NT2/D1 (cell line): ENCODE measurements around the gene WBP1.
"Not testable (repeated sequence)": the region's sequence is repeated elsewhere in the genome, so short reads cannot be mapped to it uniquely, and the experiment has no call there.

Experiments used
- DNase-seq: peaks from one replicate; pipeline ENCODE4 v3.0.0-alpha.2; 2011; ENCODE audit warnings: low read depth, low spot score
- H3K27me3 ChIP-seq: 2 replicates; pipeline ENCODE4 v1.6.0; 2011; ENCODE audit warnings: mild to moderate bottlenecking; ENCODE audit not compliant: insufficient read length, insufficient read depth
- H3K36me3 ChIP-seq: 2 replicates; pipeline ENCODE4 v1.6.1; 2011; ENCODE audit warnings: mild to moderate bottlenecking, low read length, mixed read lengths; ENCODE audit not compliant: insufficient read depth, insufficient read length
- H3K4me1 ChIP-seq: 2 replicates; pipeline ENCODE4 v1.5.1; 2011; ENCODE audit not compliant: insufficient read depth, insufficient read length
- H3K4me3 ChIP-seq: 2 replicates; pipeline ENCODE4 v1.5.1; 2011; ENCODE audit warnings: low read depth; ENCODE audit not compliant: insufficient read length
- H3K9ac ChIP-seq: 2 replicates; pipeline ENCODE4 v1.6.0; 2011; ENCODE audit warnings: low read depth; ENCODE audit not compliant: insufficient read length
- H3K9me3 ChIP-seq: 2 replicates; pipeline ENCODE4 v1.5.1; 2011; ENCODE audit warnings: mild to moderate bottlenecking, low read length; ENCODE audit not compliant: insufficient read depth
- SUZ12 ChIP-seq: IDR thresholded peaks from 2 replicates; pipeline ENCODE4 v1.6.1; 2011; ENCODE audit not compliant: insufficient read length, insufficient read depth; ENCODE audit errors: extremely low read depth
- YY1 ChIP-seq: IDR thresholded peaks from 2 replicates; pipeline ENCODE4 v1.6.1; 2011; ENCODE audit not compliant: insufficient read length, insufficient read depth
- ZNF274 ChIP-seq: IDR thresholded peaks from 2 replicates; pipeline ENCODE4 v1.6.1; 2011; ENCODE audit warnings: mild to moderate bottlenecking, low read depth, low read length

Gene WBP1

DNA sequence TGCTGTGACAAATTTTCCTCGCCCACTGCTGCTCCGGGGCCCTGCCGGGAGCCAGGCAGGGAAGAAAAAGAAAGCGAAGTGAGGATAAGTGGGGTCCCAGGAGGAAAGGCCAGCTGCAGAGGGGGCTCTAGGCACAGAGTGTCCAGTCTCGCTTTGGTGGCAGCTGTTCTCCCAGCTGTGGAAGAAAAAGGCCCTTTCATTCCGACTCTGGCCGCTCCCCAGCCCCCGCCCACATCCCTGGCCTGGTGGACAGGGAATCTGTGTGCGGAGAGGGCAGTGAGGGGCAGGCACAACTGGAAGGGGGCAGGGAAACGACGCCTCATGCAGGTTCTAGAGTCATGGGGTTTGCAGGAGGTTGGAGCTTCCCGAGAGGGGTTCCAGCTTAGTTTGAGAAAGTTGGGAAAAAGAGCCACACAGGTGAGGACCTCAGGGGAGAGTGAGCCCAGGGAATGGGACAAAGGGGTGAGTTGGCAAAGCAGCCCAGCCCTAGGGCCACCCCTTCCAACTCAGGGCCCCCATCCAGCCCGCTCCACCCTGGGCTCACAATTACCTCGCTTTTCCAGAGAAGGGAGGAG lies 18.3 kb upstream of the WBP1 start:
- Histone ChIP-seq H3K9me3 (no peaks in the 10 kb centered on the region), H3K4me3 (peak overlapping the region; percentile 78), H3K36me3 (peaks cover 31% of the 10 kb centered on the region), H3K27me3 (no peaks in the 10 kb centered on the region), H3K9ac (peak overlapping the region; percentile 90), H3K4me1 (peaks cover 9% of the 10 kb centered on the region)
- DNase-seq: no peak
- TF ChIP-seq YY1 (no peak), ZNF274 (no peak), SUZ12 (no peak)

DNA sequence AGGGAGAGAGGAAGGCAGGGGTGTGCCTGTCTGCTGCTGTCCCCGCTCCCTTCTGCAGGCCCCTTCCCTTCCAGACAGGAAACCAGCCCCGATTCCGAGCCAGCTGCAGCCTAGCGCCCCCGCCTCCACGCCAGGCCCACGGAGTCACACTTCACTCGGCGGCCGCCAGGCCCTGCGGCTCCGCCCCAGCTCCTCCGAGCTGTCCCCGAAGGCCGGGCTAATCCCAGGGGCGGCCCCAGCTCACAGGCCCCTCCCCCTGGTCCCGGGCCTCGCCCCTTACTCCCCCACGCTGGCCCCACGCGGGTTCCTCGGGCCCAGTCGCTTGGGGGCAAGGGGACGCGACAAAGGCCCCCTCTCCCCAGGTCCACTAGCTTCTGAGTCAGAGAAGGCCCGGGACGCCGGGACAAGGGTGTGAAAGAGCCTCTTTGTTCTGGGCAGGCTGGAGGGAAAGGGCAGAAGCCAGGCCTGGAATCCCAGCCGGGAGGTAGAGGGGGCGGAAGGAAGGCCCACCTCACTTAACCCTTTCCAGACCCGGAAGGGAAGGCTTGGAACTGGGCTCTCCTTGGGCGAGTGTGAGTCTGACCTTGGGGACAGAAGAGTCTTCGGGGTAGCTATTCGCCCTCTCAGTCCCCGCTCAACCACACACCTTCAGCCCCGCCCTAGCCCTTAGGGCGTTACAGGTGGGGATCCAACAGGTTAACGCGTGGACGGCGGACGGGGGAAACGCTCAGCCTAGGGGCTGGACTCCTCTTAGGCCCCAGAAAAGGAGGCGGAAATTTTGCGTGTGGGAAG lies 17.7 kb upstream of the WBP1 start:
- H3K9me3 ChIP-seq: no peaks in the 10 kb centered on the region
- no peaks in the 10 kb centered on the region for H3K27me3 ChIP-seq
- peak overlapping the region; percentile 90 for H3K9ac ChIP-seq
- no peak for DNase-seq
- peaks cover 9% of the 10 kb centered on the region for H3K4me1 ChIP-seq
- peak overlapping the region; percentile 78 for H3K4me3 ChIP-seq
- TF ChIP-seq YY1: no peak
- no peak for TF ChIP-seq SUZ12
- no peak for TF ChIP-seq ZNF274
- H3K36me3 ChIP-seq: peaks cover 29% of the 10 kb centered on the region

DNA sequence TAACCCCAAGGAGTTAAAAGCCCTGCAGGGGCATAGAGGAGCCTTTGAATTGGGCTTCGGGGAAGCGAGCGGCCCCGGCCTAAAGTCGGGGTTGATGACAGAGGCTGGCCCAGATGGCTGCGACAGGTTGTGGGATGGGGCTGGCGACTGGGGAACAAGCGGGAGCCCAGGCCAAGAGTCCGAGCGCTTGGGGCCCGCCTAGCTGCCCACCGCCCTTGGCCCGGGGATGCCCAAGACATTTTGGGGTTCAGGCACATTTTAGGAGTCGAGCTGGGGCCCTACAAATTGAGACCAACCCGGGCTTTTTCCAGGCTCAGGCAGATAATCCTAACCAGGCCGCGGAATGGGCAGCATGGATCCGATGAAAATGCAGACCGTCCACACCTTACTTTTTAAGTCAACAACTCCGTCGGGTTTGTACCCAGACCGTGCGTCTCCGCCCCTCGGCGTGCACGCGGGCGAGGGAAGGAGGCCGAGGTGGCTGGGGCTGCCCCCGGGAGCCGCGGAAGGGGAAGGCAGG lies 17.0 kb upstream of the WBP1 start:
- DNase-seq: no peak

DNA sequence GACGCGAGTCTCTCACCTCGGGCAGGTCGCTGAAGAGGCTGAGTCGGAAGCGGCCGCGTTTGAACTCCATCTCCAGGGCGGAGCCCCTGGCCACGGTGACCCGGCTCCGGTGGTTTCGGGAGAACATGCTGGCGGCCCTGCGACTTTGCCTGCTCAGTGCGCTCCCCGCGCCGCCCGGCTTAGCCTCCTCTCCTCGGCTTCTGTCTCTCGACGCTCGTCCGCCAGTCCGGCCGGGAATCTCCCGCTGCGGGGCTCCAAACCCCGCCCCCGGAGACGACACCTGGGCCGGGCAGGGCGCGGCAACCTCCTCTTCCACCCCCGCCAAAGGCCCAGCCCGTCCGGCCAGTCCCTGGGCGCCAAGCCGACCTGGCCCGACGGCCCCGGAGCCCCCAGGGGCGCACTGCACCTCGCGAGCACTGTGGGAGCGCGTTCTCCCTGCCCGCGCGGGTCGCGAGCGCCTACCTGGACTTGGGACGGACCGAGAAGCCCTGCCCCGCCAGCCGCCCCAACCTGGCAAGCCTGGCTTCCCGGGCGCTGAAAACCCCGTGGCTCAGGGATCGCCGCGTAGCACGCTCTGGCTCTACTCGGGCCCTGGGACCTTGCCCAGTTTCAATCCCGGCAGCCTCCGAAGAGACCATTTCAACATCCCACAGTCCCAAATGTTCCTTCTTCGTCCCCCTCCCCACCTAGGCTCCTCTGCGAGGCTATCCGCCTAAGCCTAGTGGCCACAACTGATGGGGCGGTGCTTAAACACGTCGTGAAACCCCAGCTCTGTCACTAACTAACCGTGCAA lies 16.4 kb upstream of the WBP1 start, which contains the start of gene RTKN:
Gene RTKN, minus strand, starts transcription at position 248 of the 793 bp plus-strand sequence. Its CDS starts 121 bp downstream, at position 127.
- Histone ChIP-seq H3K4me3 (peak within 1 kb of the TSS; percentile 78), H3K4me1 (peaks cover 9% of the 10 kb centered on the region), H3K27me3 (no peaks in the 10 kb centered on the region), H3K9ac (peak within 1 kb of the TSS; percentile 90), H3K9me3 (no peaks in the 10 kb centered on the region), H3K36me3 (peaks cover 16% of the 10 kb centered on the region)
- TF ChIP-seq YY1 (no peak), ZNF274 (no peak), SUZ12 (no peak)
- no peak for DNase-seq

More for the DNA sequence above, 17.0 kb upstream of the WBP1 start:
- Histone ChIP-seq H3K4me3 (peak overlapping the region; percentile 78), H3K27me3 (no peaks in the 10 kb centered on the region), H3K9ac (peak overlapping the region; percentile 90), H3K9me3 (no peaks in the 10 kb centered on the region), H3K4me1 (peaks cover 9% of the 10 kb centered on the region), H3K36me3 (peaks cover 23% of the 10 kb centered on the region)
- TF ChIP-seq YY1: no peak
- TF ChIP-seq ZNF274: no peak
- TF ChIP-seq SUZ12: no peak

DNA sequence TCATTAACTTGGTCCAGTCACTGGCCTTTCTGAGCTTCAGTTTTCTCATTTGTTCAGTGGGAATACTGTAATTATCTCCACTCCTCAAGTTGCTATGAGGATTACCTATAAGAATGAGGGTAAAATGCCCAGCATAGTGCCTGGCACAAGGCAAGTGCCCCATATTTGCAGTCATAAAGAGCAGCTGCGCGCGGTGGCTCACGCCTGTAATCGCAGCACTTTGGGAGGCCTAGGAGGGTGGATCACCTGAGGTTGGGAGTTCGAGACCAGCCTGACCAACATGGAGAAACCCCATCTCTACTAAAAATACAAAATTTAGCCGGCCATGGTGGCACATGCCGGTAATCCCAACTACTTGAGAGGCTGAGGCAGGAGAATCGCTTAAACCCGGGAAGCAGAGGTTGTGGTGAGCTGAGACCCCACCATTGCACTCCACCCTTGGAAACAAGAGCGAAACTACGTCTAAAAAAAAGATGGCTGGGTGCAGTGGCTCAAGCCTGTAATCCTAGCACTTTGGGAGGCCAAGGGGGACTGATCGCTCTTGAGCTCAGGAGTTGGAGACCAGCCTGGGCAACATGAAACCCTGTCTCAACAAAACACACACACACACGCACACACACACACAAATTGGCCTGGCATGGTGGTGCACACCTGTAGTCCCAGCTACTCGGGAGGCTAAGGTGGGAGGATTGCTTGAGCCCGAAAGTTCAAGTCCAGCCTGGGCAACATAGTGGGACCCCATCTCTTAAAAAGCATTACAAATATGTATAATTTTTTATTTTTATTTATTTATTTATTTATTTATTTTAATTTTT lies 15.5 kb upstream of the WBP1 start:
- not testable (repeated sequence) for H3K9me3 ChIP-seq, H3K27me3 ChIP-seq, H3K4me1 ChIP-seq, DNase-seq
- Histone ChIP-seq H3K4me3 (peak overlapping the region; percentile 78), H3K36me3 (peaks cover 15% of the 10 kb centered on the region), H3K9ac (peak overlapping the region; percentile 90)

DNA sequence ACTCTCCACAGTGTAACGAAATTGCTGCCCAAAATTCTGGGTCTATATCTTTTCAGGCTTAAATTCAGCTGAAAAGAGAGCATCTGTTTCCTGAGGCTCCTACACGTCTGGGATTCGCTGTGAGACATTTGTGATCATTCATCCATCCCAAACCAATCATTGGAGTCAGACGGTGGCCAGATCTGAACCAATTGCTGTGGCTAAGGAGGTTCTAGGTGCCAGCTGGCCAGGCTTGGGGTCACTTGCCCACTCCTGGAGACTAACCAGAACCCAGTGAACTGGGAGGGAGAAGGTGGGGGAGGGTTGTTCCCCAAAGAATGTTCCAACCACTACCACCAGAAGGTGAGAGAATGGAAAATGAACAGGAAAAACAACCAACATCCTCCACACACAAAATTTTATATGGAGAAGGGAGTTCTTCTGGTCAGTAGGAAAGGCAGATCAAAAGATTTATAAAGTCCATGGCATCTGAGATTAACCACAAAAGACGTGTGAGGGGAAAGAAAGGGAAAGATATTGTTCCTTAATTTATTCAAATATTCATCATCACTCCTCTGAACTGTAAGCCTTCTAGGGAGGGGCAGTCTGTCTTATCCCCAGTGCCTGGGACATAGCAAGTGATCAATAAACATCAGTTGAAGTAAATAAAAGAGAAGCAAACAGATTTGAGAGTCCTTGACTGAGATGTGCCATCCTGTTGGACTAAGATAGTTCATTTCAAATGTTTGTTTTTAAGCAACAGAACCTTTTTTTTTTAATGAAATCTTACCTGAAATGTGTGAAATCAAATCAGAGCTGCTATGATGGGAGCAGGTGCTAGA lies 13.5 kb upstream of the WBP1 start:
- no peak overlapping the region for H3K9ac ChIP-seq
- H3K4me3 ChIP-seq: no peak overlapping the region
- TF ChIP-seq YY1: no peak
- no peak for TF ChIP-seq SUZ12
- no peak for TF ChIP-seq ZNF274
- H3K36me3 ChIP-seq: no peaks in the 10 kb centered on the region
- H3K4me1 ChIP-seq: no peaks in the 10 kb centered on the region
- no peak for DNase-seq
- H3K9me3 ChIP-seq: no peaks in the 10 kb centered on the region
- no peaks in the 10 kb centered on the region for H3K27me3 ChIP-seq
